A673 (cell line): ENCODE results near the gene NBEA. TPM values are rescaled to one million over a fixed set of nuclear protein-coding genes. Genes with fewer than 3 reads are reported as not detected.

Source experiments
- BruUV-seq: library from RNA; stranded (reverse); fragments of 400-500 nt; replicated peaks from 2 replicates; lab custom pipeline; 2021; lab: Mats Ljungman, UMichigan
- CTCF ChIA-PET: fragments of 300-600 bp; sonication (Branson Sonifier 250); formaldehyde crosslinking; loops from one replicate; lab custom pipeline; 2022; ENCODE audit warnings: antibody characterized with exemption; lab: Charles Lee
- POLR2A ChIA-PET: fragments of 300-600 bp; sonication (Branson Sonifier 250); formaldehyde crosslinking; loops from one replicate; lab custom pipeline; 2022; ENCODE audit warnings: antibody characterized with exemption; ENCODE audit not compliant: low non-redundant PET; lab: Charles Lee
- DNase-seq: peaks from one replicate; pipeline ENCODE4 v3.0.0-alpha.2; 2015; ENCODE audit warnings: low spot score
- H3K27ac ChIP-seq: fragments of 200-600 bp; sonication (generic); 2 replicates; pipeline ENCODE4 v1.5.1; 2016; ENCODE audit warnings: mixed run types, low read depth, mild to moderate bottlenecking, mixed read lengths, antibody characterized with exemption, low read length; ENCODE audit not compliant: poor library complexity, severe bottlenecking
- H3K27me3 ChIP-seq: fragments of 200-600 bp; sonication (generic); replicated peaks from 2 replicates; pipeline ENCODE4 v1.6.1; 2017; ENCODE audit warnings: mixed run types, low read depth, mild to moderate bottlenecking, mixed read lengths, antibody characterized with exemption, low read length; ENCODE audit not compliant: insufficient read depth, poor library complexity
- H3K36me3 ChIP-seq: fragments of 200-600 bp; sonication (generic); 2 replicates; pipeline ENCODE4 v1.6.1; 2016; ENCODE audit warnings: mixed run types, mild to moderate bottlenecking, mixed read lengths, antibody characterized with exemption, low read length; ENCODE audit not compliant: insufficient read depth, poor library complexity, severe bottlenecking
- H3K4me1 ChIP-seq: fragments of 200-600 bp; sonication (generic); 2 replicates; pipeline ENCODE4 v1.6.1; 2017; ENCODE audit warnings: mixed run types, mild to moderate bottlenecking, mixed read lengths, antibody characterized with exemption, low read length; ENCODE audit not compliant: insufficient read depth, poor library complexity, severe bottlenecking
- H3K4me3 ChIP-seq: fragments of 200-600 bp; sonication (generic); 2 replicates; pipeline ENCODE4 v1.5.1; 2016; ENCODE audit warnings: low read depth, mixed run types, mild to moderate bottlenecking, mixed read lengths, low read length; ENCODE audit not compliant: poor library complexity, severe bottlenecking
- H3K9me3 ChIP-seq: fragments of 200-600 bp; sonication (generic); 2 replicates; pipeline ENCODE4 v1.6.1; 2016; ENCODE audit warnings: mixed run types, low read depth, mild to moderate bottlenecking, mixed read lengths, antibody characterized with exemption, low read length; ENCODE audit not compliant: poor library complexity, severe bottlenecking
- EZH2 ChIP-seq: fragments of 200-600 bp; sonication (generic); IDR thresholded peaks from 2 replicates; pipeline ENCODE4 v1.6.1; 2017; ENCODE audit warnings: borderline replicate concordance, low read depth, mild to moderate bottlenecking, mixed read lengths, antibody characterized with exemption, low read length; ENCODE audit not compliant: poor library complexity, severe bottlenecking
- intact Hi-C: fragments of 100-400 bp; cut with micrococcal nuclease; formaldehyde crosslinking; loops from one replicate; pipeline ENCODE4 v1.10.0; 2022; ENCODE audit not compliant: unreplicated experiment
- total RNA-seq: library from RNA; stranded (reverse); gene quantifications from 2 replicates; pipeline ENCODE4 v1.2.3, GENCODE V29; 2021
- TF ChIP-seq, protein P1 (sequence below): fragments of 300-800, 200-600 bp; sonication (generic); conservative IDR thresholded peaks from 2 replicates; pipeline ENCODE4 v1.5.1; 2017; ENCODE audit warnings: low read depth, mild to moderate bottlenecking, antibody characterized with exemption, low read length, moderate library complexity, mixed read lengths

Gene NBEA
- total RNA-seq, 1 experiment from 2014 or later: 4.2 TPM

DNA sequence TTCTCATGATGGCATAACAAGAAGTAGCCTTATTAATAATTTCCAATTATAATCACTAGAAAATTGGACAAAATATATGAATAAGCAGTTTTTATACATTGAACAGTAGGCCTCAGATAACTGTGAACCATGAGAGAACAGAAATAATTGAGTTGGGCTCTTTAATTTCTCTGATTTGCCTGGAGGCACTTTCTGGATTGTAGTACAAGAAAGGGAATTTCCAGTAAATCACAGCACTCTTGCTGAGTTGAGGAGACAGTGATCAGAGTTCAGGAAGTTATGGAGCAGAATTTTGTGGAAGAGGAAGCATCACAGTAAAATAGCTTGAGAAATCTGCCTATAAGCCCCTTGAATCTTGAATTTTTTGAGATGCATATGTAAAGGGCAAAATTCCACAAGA lies 318.2 kb downstream of the NBEA start:
- POLR2A ChIA-PET: no interaction called here
- no peak for DNase-seq
- H3K27me3 ChIP-seq: no peaks in the 10 kb centered on the region
- no TSS peak for BruUV-seq
- no peak overlapping the region for H3K4me3 ChIP-seq
- CTCF ChIA-PET: no interaction called here
- TF ChIP-seq, protein P1, sequence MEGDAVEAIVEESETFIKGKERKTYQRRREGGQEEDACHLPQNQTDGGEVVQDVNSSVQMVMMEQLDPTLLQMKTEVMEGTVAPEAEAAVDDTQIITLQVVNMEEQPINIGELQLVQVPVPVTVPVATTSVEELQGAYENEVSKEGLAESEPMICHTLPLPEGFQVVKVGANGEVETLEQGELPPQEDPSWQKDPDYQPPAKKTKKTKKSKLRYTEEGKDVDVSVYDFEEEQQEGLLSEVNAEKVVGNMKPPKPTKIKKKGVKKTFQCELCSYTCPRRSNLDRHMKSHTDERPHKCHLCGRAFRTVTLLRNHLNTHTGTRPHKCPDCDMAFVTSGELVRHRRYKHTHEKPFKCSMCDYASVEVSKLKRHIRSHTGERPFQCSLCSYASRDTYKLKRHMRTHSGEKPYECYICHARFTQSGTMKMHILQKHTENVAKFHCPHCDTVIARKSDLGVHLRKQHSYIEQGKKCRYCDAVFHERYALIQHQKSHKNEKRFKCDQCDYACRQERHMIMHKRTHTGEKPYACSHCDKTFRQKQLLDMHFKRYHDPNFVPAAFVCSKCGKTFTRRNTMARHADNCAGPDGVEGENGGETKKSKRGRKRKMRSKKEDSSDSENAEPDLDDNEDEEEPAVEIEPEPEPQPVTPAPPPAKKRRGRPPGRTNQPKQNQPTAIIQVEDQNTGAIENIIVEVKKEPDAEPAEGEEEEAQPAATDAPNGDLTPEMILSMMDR: no peak
- no peak for TF ChIP-seq EZH2
- H3K27ac ChIP-seq: no peak overlapping the region
- intact Hi-C loops: no loop called here
- no peaks in the 10 kb centered on the region for H3K4me1 ChIP-seq
- no peaks in the 10 kb centered on the region for H3K36me3 ChIP-seq
- H3K9me3 ChIP-seq: no peaks in the 10 kb centered on the region

DNA sequence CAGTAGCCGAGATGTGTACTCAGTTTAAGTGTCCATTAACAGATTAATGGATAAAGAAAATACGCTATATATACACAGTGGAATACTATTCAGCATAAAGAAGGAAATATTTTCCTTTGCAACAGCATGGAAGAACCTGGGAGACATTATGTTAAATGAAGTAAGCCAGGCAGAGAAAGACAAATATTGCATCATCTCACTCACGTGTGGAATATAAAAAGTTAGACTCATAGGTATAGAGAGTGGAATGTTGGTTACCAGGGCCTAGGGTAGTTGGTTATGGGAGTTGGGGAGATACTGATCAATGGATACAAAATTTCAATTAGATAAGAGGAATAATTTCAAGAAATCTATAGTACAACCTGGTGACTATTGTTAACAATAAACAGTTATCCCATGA lies 324.3 kb downstream of the NBEA start:
- intact Hi-C loops: no loop called here
- no peaks in the 10 kb centered on the region for H3K27me3 ChIP-seq
- CTCF ChIA-PET: no interaction called here

DNA sequence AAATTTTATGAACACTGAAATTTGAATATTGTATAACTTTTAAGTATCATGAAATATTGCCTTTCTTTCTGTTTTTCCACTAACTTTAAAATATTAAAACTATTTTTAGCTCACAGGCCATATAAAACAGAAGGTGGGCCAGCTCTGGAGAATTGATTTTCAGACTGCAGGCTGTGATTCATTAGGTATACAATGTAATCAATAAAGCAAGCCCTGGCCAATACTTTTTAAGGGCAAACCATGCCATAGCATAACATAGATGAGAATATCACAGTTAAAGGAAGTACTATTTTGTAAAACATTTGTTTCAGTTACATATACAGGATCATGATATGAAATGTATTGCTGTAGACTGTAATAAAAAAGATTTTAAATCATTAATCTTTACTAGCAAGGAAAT lies 336.8 kb downstream of the NBEA start:
- H3K4me1 ChIP-seq: no peaks in the 10 kb centered on the region
- intact Hi-C loops: no loop called here
- ChIA-PET POLR2A (no interaction called here), CTCF (no interaction called here)
- H3K4me3 ChIP-seq: no peak overlapping the region
- BruUV-seq: no TSS peak
- no peaks in the 10 kb centered on the region for H3K27me3 ChIP-seq
- H3K36me3 ChIP-seq: no peaks in the 10 kb centered on the region
- DNase-seq: no peak
- no peaks in the 10 kb centered on the region for H3K9me3 ChIP-seq
- no peak overlapping the region for H3K27ac ChIP-seq
- TF ChIP-seq, protein P1: no peak
- TF ChIP-seq EZH2: no peak

More for the DNA sequence above, 324.3 kb downstream of the NBEA start:
- no peak for TF ChIP-seq EZH2
- TF ChIP-seq, protein P1: no peak
- no peaks in the 10 kb centered on the region for H3K9me3 ChIP-seq
- no peaks in the 10 kb centered on the region for H3K36me3 ChIP-seq
- no TSS peak for BruUV-seq
- H3K4me1 ChIP-seq: no peaks in the 10 kb centered on the region
- H3K27ac ChIP-seq: no peak overlapping the region
- POLR2A ChIA-PET: no interaction called here
- DNase-seq: no peak
- no peak overlapping the region for H3K4me3 ChIP-seq
